K562 (cell line): ENCODE measurements around the gene PLEKHA8. TPM values are rescaled to one million over a fixed set of nuclear protein-coding genes. Genes with fewer than 3 reads are reported as not detected.
A peak's percentile ranks its signal among the peaks of the same experiment; 100 is the strongest.

Experiments
- ATAC-seq: fragments of 200-7000 bp; cut with Tn5 transposase; 3 replicates; pipeline ENCODE4 v1.9.1; 2020; ENCODE audit warnings: moderate library complexity
- BruUV-seq: library from RNA; stranded (reverse); fragments of 400-500 nt; replicated peaks from 2 replicates; lab custom pipeline; 2021; lab: Mats Ljungman, UMichigan
- CTCF ChIA-PET: fragments of 300-600 bp; formaldehyde crosslinking; extraction: SDS; loops from one replicate; lab custom pipeline; 2021; ENCODE audit warnings: low intra/inter-chr PET ratio; lab: Yijun Ruan, JAX
- POLR2A ChIA-PET: fragments of 300-600, 350-650 bp; sonication (Branson Sonifier 250); formaldehyde crosslinking; extraction: SDS; loops from one replicate; lab custom pipeline; 2021; ENCODE audit warnings: antibody characterized with exemption, inconsistent platforms; lab: Yijun Ruan, JAX
- DNase-seq, 4 experiments: peaks; one replicate each; pipeline versions ENCODE4 v3.0.0 to v3.0.0-alpha.2; 2011 to 2018; ENCODE audit warnings: low spot score in 3 of 4, mixed read lengths in 3 of 4; ENCODE audit errors: extremely low read depth in 1 of 4
- FAIRE-seq: peaks from 2 replicates; lab custom pipeline; 2011; peaks lifted over from hg19 to GRCh38; lab: Jason Lieb, UNC
- H2AFZ ChIP-seq: 2 replicates; pipeline ENCODE4 v1.6.0; 2011; ENCODE audit warnings: low read depth, low read length, control low read depth, inconsistent platforms
- H3K27ac ChIP-seq: fragments of 200-600 bp; 3 replicates; pipeline ENCODE4 v1.8.0; 2011; ENCODE audit warnings: low read depth, mild to moderate bottlenecking, control low read depth, inconsistent platforms, low read length, moderate library complexity, mixed read lengths; ENCODE audit errors: extremely low read depth
- H3K27me3 ChIP-seq, 2 experiments: fragments of 300-600 bp in 1 of 2; 2 replicates in 1 of 2; 3 replicates in 1 of 2; pipeline versions ENCODE4 v1.6.0 to v1.8.0; 2011; ENCODE audit warnings: inconsistent platforms in 2 of 2, low read length in 2 of 2, mild to moderate bottlenecking in 1 of 2, mixed read lengths in 1 of 2, moderate library complexity in 1 of 2; ENCODE audit not compliant: control insufficient read depth in 2 of 2, insufficient read depth in 2 of 2
- H3K36me3 ChIP-seq: fragments of 300-600 bp; 3 replicates; pipeline ENCODE4 v1.8.0; 2011; ENCODE audit warnings: mild to moderate bottlenecking, low read length, inconsistent platforms; ENCODE audit not compliant: control insufficient read depth, insufficient read depth
- H3K4me1 ChIP-seq, 2 experiments: fragments of 200-600 bp in 1 of 2; replicated peaks in 1 of 2; 2 replicates in 1 of 2; 3 replicates in 1 of 2; pipeline versions ENCODE4 v1.5.1 to v1.8.0; 2011; ENCODE audit warnings: inconsistent platforms in 2 of 2, low read length in 2 of 2, mild to moderate bottlenecking in 1 of 2, mixed read lengths in 1 of 2, moderate library complexity in 1 of 2; ENCODE audit not compliant: control insufficient read depth in 2 of 2, insufficient read depth in 2 of 2
- H3K4me2 ChIP-seq: 2 replicates; pipeline ENCODE4 v1.6.1; 2011; ENCODE audit warnings: low read length, control low read depth, inconsistent platforms, mixed read lengths; ENCODE audit not compliant: insufficient read depth
- H3K4me3 ChIP-seq: fragments of 200-600 bp; sonication (generic), shearing (Covaris generic); 2 replicates; pipeline ENCODE4 v1.5.1; 2016; ENCODE audit warnings: control low read depth, inconsistent platforms
- H3K79me2 ChIP-seq: fragments of 200-600 bp; 3 replicates; pipeline ENCODE4 v1.8.0; 2011; ENCODE audit warnings: low read length, inconsistent platforms; ENCODE audit not compliant: control insufficient read depth, insufficient read depth
- H3K9ac ChIP-seq, 2 experiments: 2 replicates each; pipeline versions ENCODE4 v1.6.0 to v1.6.1; 2011; ENCODE audit warnings: low read depth in 2 of 2, low read length in 2 of 2, control low read depth in 1 of 2, inconsistent platforms in 1 of 2, mild to moderate bottlenecking in 1 of 2, mixed read lengths in 1 of 2; ENCODE audit not compliant: insufficient read depth in 1 of 2
- H3K9me1 ChIP-seq: one replicate; pipeline ENCODE4 v1.6.0; 2011; ENCODE audit warnings: inconsistent platforms, mild to moderate bottlenecking, low read length, moderate library complexity; ENCODE audit not compliant: control insufficient read depth, insufficient read depth
- H3K9me3 ChIP-seq: replicated peaks from 2 replicates; pipeline ENCODE4 v1.5.1; 2011; ENCODE audit warnings: low read depth, low read length, inconsistent platforms; ENCODE audit not compliant: control insufficient read depth, insufficient read depth
- H4K20me1 ChIP-seq: replicated peaks from 2 replicates; pipeline ENCODE4 v1.6.1; 2011; ENCODE audit warnings: low read length, inconsistent platforms, mixed read lengths; ENCODE audit not compliant: control insufficient read depth, insufficient read depth
- EGR1 ChIP-seq: fragments of 450-650 bp; conservative IDR thresholded peaks from 2 replicates; pipeline ENCODE4 v1.6.1; 2017; ENCODE audit warnings: mild to moderate bottlenecking
- NRF1 ChIP-seq, 2 experiments: fragments of 450-650 bp; IDR thresholded peaks in 1 of 2; conservative IDR thresholded peaks in 1 of 2; 2 replicates each; pipeline ENCODE4 v1.6.1; 2014; ENCODE audit warnings: mild to moderate bottlenecking in 2 of 2
- POLR2G ChIP-seq: fragments of 200-400 bp; formaldehyde crosslinking; IDR thresholded peaks from 2 replicates; pipeline ENCODE4 v1.6.1; 2017; ENCODE audit warnings: low read depth, mild to moderate bottlenecking, antibody characterized with exemption, low read length, moderate library complexity
- RBFOX2 ChIP-seq: fragments of 200-400 bp; formaldehyde crosslinking; IDR thresholded peaks from 2 replicates; pipeline ENCODE4 v1.6.1; 2017; ENCODE audit warnings: low read depth, mild to moderate bottlenecking, low read length, moderate library complexity
- RBM22 ChIP-seq: fragments of 200-400 bp; formaldehyde crosslinking; IDR thresholded peaks from 2 replicates; pipeline ENCODE4 v1.6.1; 2018; ENCODE audit warnings: low read length, low read depth; ENCODE audit not compliant: poor library complexity, severe bottlenecking
- TRIM28 ChIP-seq: fragments of 450-650 bp; IDR thresholded peaks from 2 replicates; pipeline ENCODE4 v1.6.1; 2017
- ZNF212 ChIP-seq: fragments of 450-650 bp; formaldehyde crosslinking; IDR thresholded peaks from 2 replicates; pipeline ENCODE4 v1.4.0; 2020; ENCODE audit warnings: mild to moderate bottlenecking
- WGBS: fragments of 100-300 bp; shearing (Covaris generic); methylation state at CpG from one replicate; pipeline ENCODE4 v1.1.6; 2016; ENCODE audit warnings: low coverage, mixed read lengths; ENCODE audit not compliant: insufficient coverage; ENCODE audit errors: missing lambda C conversion rate; 5-methylcytosine and 5-hydroxymethylcytosine counted together
- in situ Hi-C: fragments of 300-500 bp; cut with MboI; formaldehyde crosslinking; loops from 4 replicates; pipeline ENCODE4 v1.15.0; 2018; ENCODE audit warnings: inconsistent platforms, mixed read lengths
- intact Hi-C: fragments of 100-400 bp; cut with micrococcal nuclease; formaldehyde crosslinking; loops from 2 replicates; pipeline ENCODE4 v1.14.2; 2022
- polyA plus RNA-seq, 8 experiments: library from polyadenylated mRNA; depleted of rRNA in 4 of 8; stranded (reverse) in 5 of 8; unstranded in 3 of 8; fragments of >200 nt; fragmentation: Nextera tagmentation in 2 of 8; fragmentation: Illumina TruSeq in 1 of 8; extraction: Ambion mirVana in 2 of 8; extraction: Trizol in 1 of 8; gene quantifications; 2 replicates each; pipeline versions ENCODE4 v1.2.1 to v1.2.3, GENCODE V29; 2011 to 2014; ENCODE audit warnings: inconsistent platforms in 1 of 8, missing spikeins in 1 of 8
- total RNA-seq, 7 experiments: library from RNA; depleted of rRNA in 6 of 7; stranded (reverse); fragments of >200 nt in 6 of 7; fragmentation: Illumina TruSeq in 2 of 7; extraction: Trizol in 2 of 7; gene quantifications; 2 replicates each; pipeline versions ENCODE4 v1.2.1 to v1.2.3, GENCODE V29; 2011 to 2021; ENCODE audit warnings: low replicate concordance in 1 of 7

The PLEKHA8 gene
- total and polyA plus RNA-seq, 9 of the 15 experiments (the other 6 are each of a cell fraction or from before 2014, with no cell fraction given) = 3.2 to 16.3 (median 11.8) TPM

- in situ Hi-C loops (no loop called here), intact Hi-C loops (loop anchor here (5.0 kb wide), 1 partner anchor 109 kb away; the partner anchor contains the start of genes FKBP14 and PLEKHA8)
- Histone ChIP-seq H3K4me2 (peak overlapping the region; percentile 80), H2AFZ (peak overlapping the region; percentile 88; the same call in 1 of the 2 replicates), H3K4me3 (peak overlapping the region; percentile 76), H3K9me3 (no peaks in the 10 kb centered on the region)
- ATAC-seq (no peak), DNase-seq (peak in 2 of 4 experiments; percentile 28 to 41)
- TF ChIP-seq TRIM28 (no peak), RBFOX2 (peak; percentile 3), RBM22 (peak; percentile 3), EGR1 (peak; percentile 48), NRF1 (conservative IDR thresholded peaks at IDR 0.05 in 1 of 2, IDR thresholded peaks at IDR 0.05 in 1 of 2) (peak; percentile 30 to 52), POLR2G (peak; percentile 33; the same call in 1 of the 2 replicates), ZNF212 (CRISPR knock-in tag) (no peak)
- TF ChIP-seq, all 486 proteins: peak for 5
- no TSS peak for BruUV-seq
- CTCF ChIA-PET = no interaction called here
- Histone ChIP-seq H3K27ac (no peak overlapping the region), H3K9me1 (no peaks in the 10 kb centered on the region), H3K9ac (peak overlapping the region; percentile 72 to 95), H3K79me2 (peaks cover 7% of the 10 kb centered on the region; the same call in 2 of the 3 replicates), H3K4me1 (peaks cover 5 to 16% of the 10 kb centered on the region in 2 experiments; a peak in 4 of 5 replicates), H3K27me3 (no peaks in the 10 kb centered on the region), H4K20me1 (no peaks in the 10 kb centered on the region), H3K36me3 (no peaks in the 10 kb centered on the region)
- POLR2A ChIA-PET = interaction anchor here (0.6 to 2.4 kb wide), 4 partner anchors 10 to 947 kb away, joined by 3 to 11 read pairs (median 4); no protein-coding TSS in a partner anchor
- FAIRE-seq = no peak
- 76% methylated on average over 27 of the region's 36 CpGs for WGBS
These were observed 108.0 kb downstream of the PLEKHA8 start for GRCh38 chr7:30136117-30136731.
